Neural cell (in vitro differentiated cells): ENCODE data around the gene PLEKHA1.

Experiments used
- EP300 ChIP-seq: fragments of 450-650 bp; conservative IDR thresholded peaks from 2 replicates; pipeline ENCODE4 v1.6.1; 2014; ENCODE audit warnings: antibody characterized with exemption, mild to moderate bottlenecking, moderate library complexity; ENCODE audit not compliant: poor library complexity, severe bottlenecking
- EZH2 ChIP-seq: fragments of 200-600, 300-800 bp; shearing (Covaris generic), sonication (generic); IDR thresholded peaks from 2 replicates; pipeline ENCODE4 v1.6.1; 2014; ENCODE audit warnings: antibody characterized with exemption, low read length, borderline replicate concordance, mild to moderate bottlenecking; ENCODE audit not compliant: insufficient read depth, poor library complexity, severe bottlenecking
- MXI1 ChIP-seq: fragments of 450-650 bp; conservative IDR thresholded peaks from 2 replicates; pipeline ENCODE4 v1.6.1; 2014; ENCODE audit warnings: antibody characterized with exemption, mild to moderate bottlenecking; ENCODE audit not compliant: poor library complexity, severe bottlenecking
- POLR2AphosphoS5 ChIP-seq: IDR thresholded peaks from 2 replicates; pipeline ENCODE4 v1.6.1; 2012
- RAD21 ChIP-seq: fragments of 450-650 bp; conservative IDR thresholded peaks from 2 replicates; pipeline ENCODE4 v1.6.1; 2014; ENCODE audit warnings: antibody characterized with exemption, mild to moderate bottlenecking, moderate library complexity
- SMC3 ChIP-seq: fragments of 450-650 bp; conservative IDR thresholded peaks from 2 replicates; pipeline ENCODE4 v1.6.1; 2014; ENCODE audit warnings: antibody characterized with exemption, mild to moderate bottlenecking, moderate library complexity; ENCODE audit not compliant: poor library complexity
- TAF1 ChIP-seq: IDR thresholded peaks from 2 replicates; pipeline ENCODE4 v1.6.1; 2012; ENCODE audit warnings: low read depth
- TF ChIP-seq, protein P1 (sequence below): IDR thresholded peaks from 2 replicates; pipeline ENCODE4 v1.6.1; 2012; ENCODE audit warnings: borderline replicate concordance
- TF ChIP-seq, protein P2 (sequence below): fragments of 450-650 bp; IDR thresholded peaks from 2 replicates; pipeline ENCODE4 v1.5.1; 2014; ENCODE audit warnings: antibody characterized with exemption, mild to moderate bottlenecking, moderate library complexity; ENCODE audit not compliant: poor library complexity, severe bottlenecking

DNA sequence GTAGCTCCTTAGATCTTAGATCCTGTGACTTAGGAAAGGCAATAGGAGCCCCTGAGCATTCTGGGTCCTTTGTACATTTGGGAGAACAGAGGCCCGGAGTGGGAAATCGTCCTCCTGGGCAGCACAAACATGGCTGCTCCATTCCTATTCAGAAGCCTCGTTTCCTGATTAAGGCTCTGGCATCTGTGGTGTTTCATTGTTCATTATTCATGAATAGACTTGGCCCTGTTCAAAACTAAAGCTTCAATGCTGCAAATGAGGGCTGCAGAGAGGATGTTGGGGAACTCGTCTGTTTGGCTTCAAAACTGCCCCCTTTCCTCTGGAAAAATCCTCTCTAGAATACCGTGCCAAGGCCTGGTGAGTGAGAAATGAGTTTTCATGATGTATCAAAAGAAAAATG, 83.4 kb downstream of the PLEKHA1 start:
- TF ChIP-seq, protein P1, sequence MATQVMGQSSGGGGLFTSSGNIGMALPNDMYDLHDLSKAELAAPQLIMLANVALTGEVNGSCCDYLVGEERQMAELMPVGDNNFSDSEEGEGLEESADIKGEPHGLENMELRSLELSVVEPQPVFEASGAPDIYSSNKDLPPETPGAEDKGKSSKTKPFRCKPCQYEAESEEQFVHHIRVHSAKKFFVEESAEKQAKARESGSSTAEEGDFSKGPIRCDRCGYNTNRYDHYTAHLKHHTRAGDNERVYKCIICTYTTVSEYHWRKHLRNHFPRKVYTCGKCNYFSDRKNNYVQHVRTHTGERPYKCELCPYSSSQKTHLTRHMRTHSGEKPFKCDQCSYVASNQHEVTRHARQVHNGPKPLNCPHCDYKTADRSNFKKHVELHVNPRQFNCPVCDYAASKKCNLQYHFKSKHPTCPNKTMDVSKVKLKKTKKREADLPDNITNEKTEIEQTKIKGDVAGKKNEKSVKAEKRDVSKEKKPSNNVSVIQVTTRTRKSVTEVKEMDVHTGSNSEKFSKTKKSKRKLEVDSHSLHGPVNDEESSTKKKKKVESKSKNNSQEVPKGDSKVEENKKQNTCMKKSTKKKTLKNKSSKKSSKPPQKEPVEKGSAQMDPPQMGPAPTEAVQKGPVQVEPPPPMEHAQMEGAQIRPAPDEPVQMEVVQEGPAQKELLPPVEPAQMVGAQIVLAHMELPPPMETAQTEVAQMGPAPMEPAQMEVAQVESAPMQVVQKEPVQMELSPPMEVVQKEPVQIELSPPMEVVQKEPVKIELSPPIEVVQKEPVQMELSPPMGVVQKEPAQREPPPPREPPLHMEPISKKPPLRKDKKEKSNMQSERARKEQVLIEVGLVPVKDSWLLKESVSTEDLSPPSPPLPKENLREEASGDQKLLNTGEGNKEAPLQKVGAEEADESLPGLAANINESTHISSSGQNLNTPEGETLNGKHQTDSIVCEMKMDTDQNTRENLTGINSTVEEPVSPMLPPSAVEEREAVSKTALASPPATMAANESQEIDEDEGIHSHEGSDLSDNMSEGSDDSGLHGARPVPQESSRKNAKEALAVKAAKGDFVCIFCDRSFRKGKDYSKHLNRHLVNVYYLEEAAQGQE = no peak
- TF ChIP-seq, protein P2, sequence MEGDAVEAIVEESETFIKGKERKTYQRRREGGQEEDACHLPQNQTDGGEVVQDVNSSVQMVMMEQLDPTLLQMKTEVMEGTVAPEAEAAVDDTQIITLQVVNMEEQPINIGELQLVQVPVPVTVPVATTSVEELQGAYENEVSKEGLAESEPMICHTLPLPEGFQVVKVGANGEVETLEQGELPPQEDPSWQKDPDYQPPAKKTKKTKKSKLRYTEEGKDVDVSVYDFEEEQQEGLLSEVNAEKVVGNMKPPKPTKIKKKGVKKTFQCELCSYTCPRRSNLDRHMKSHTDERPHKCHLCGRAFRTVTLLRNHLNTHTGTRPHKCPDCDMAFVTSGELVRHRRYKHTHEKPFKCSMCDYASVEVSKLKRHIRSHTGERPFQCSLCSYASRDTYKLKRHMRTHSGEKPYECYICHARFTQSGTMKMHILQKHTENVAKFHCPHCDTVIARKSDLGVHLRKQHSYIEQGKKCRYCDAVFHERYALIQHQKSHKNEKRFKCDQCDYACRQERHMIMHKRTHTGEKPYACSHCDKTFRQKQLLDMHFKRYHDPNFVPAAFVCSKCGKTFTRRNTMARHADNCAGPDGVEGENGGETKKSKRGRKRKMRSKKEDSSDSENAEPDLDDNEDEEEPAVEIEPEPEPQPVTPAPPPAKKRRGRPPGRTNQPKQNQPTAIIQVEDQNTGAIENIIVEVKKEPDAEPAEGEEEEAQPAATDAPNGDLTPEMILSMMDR = no peak
- TF ChIP-seq TAF1 (no peak), POLR2AphosphoS5 (no peak), RAD21 (no peak), EZH2 (no peak), MXI1 (no peak), SMC3 (no peak), EP300 (no peak)
